NCI-H345 (cell line): ENCODE measurements around the gene TBC1D21.

Experiments used
- DNase-seq: peaks from one replicate; lab custom pipeline; 2025; lab: John Stamatoyannopoulos, UW

The TBC1D21 gene

GRCh38 chr15:73873456-73873855 is at the start of gene TBC1D21:
Gene TBC1D21, plus strand, starts transcription at chr15:73873564. Its CDS starts 146 bp downstream, at chr15:73873710.
- no peak for DNase-seq

- DNase-seq: no peak
Measured at GRCh38 chr15:73826711-73827251, 46.6 kb upstream of the TBC1D21 start.

GRCh38 chr15:73829523-73829922 is 43.8 kb upstream of the TBC1D21 start:
- DNase-seq: no peak

GRCh38 chr15:73832657-73833056 is 40.7 kb upstream of the TBC1D21 start:
- DNase-seq: no peak

GRCh38 chr15:73836845-73837244 is 36.5 kb upstream of the TBC1D21 start:
- DNase-seq: no peak

- DNase-seq: no peak
Measured at GRCh38 chr15:73838831-73839426, 34.4 kb upstream of the TBC1D21 start.

- no peak for DNase-seq
Measured at GRCh38 chr15:73839699-73840377, 33.5 kb upstream of the TBC1D21 start.

- DNase-seq: no peak
Measured at GRCh38 chr15:73840771-73841170, 32.6 kb upstream of the TBC1D21 start.

GRCh38 chr15:73841756-73842725 is 31.3 kb upstream of the TBC1D21 start:
- DNase-seq: no peak

- no peak for DNase-seq
Measured at GRCh38 chr15:73843787-73844186, 29.6 kb upstream of the TBC1D21 start.

GRCh38 chr15:73844356-73844755 is 29.0 kb upstream of the TBC1D21 start:
- no peak for DNase-seq

- DNase-seq: no peak
Measured at GRCh38 chr15:73845507-73845906, 27.9 kb upstream of the TBC1D21 start.

GRCh38 chr15:73845907-73846306 is 27.5 kb upstream of the TBC1D21 start:
- DNase-seq: no peak

GRCh38 chr15:73849641-73850040 is 23.7 kb upstream of the TBC1D21 start:
- no peak for DNase-seq

GRCh38 chr15:73850228-73850627 is 23.1 kb upstream of the TBC1D21 start:
- no peak for DNase-seq

GRCh38 chr15:73851689-73852088 is 21.7 kb upstream of the TBC1D21 start:
- no peak for DNase-seq

- DNase-seq: no peak
Measured at GRCh38 chr15:73852507-73852906, 20.9 kb upstream of the TBC1D21 start.

- DNase-seq: no peak
Measured at GRCh38 chr15:73854265-73854664, 19.1 kb upstream of the TBC1D21 start.

- peak; percentile 84 for DNase-seq
Measured at GRCh38 chr15:73856458-73857192, 16.7 kb upstream of the TBC1D21 start.

GRCh38 chr15:73857193-73857920 is 16.0 kb upstream of the TBC1D21 start:
- DNase-seq: no peak

- DNase-seq: no peak
Measured at GRCh38 chr15:73858062-73858461, 15.3 kb upstream of the TBC1D21 start.
